Vein endothelial cell (primary cell): ENCODE measurements around the gene DNAAF3. TPM values are rescaled to one million over a fixed set of nuclear protein-coding genes. Genes with fewer than 3 reads are reported as not detected.

Source experiments
- small RNA-seq: library from RNA; depleted of rRNA; stranded (forward); fragments of <200 nt; gene quantifications from one replicate; pipeline ENCODE3, GENCODE V24; 2012
- total RNA-seq: library from RNA; depleted of rRNA; stranded (reverse); fragments of >200 nt; gene quantifications from 2 replicates; pipeline ENCODE4 v1.2.3, GENCODE V29; 2012

Gene DNAAF3
- 0.33 and 0.38 TPM in 2 replicates for total RNA-seq

GRCh38 chr19:55166530-55167268 lies at the start of gene DNAAF3:
Gene DNAAF3, minus strand, starts transcription at chr19:55166613. Its CDS starts 200 bp downstream, at chr19:55166413.

GRCh38 chr19:55208880-55209692 lies 42.7 kb upstream of the DNAAF3 start, which contains the start of gene PTPRH:
Gene PTPRH, minus strand, starts transcription at chr19:55209501. Its CDS starts 68 bp downstream, at chr19:55209433.

GRCh38 chr19:55179606-55180484 lies 13.4 kb upstream of the DNAAF3 start, which contains the start of gene SYT5:
Gene SYT5, minus strand, starts transcription at chr19:55180289. Its CDS starts 1,248 bp downstream, at chr19:55179041.

GRCh38 chr19:55157064-55157908 lies 9.1 kb downstream of the DNAAF3 start, which contains the start of gene TNNI3:
Gene TNNI3, minus strand, starts transcription at chr19:55157732. Its CDS starts 143 bp downstream, at chr19:55157589.

GRCh38 chr19:55149078-55150003 lies 17.1 kb downstream of the DNAAF3 start, which contains the start of gene TNNT1:
Gene TNNT1, minus strand, starts transcription at chr19:55149206. Its CDS starts 2,049 bp downstream, at chr19:55147157.

GRCh38 chr19:55116859-55117662 lies 49.4 kb downstream of the DNAAF3 start, which contains the start of gene PPP1R12C:
Gene PPP1R12C, minus strand, starts transcription at chr19:55117637. Its CDS starts 94 bp downstream, at chr19:55117543.

Small RNA genes within 50 kb of the gene (small RNA-seq; reads per million reads assigned to genes)
- gene MIR7975 (not detected), gene RF01210 (not detected)

Other genes starting within 250 kb of the DNAAF3 start
- not detected in 2 replicates for gene NLRP7, start 219.1 kb downstream of the DNAAF3 start, total RNA-seq
- gene NLRP2, start 200.2 kb downstream of the DNAAF3 start, total RNA-seq, result 0.76 and 1.6 TPM in 2 replicates
- gene GP6, start 128.3 kb downstream of the DNAAF3 start, total RNA-seq, result not detected in 2 replicates
- gene RDH13, start 103.5 kb downstream of the DNAAF3 start, total RNA-seq, result 13.7 and 14.3 TPM in 2 replicates
- gene EPS8L1, start 90.7 kb downstream of the DNAAF3 start, total RNA-seq, result 5.9 and 7.7 TPM in 2 replicates
- 64.1 and 89.2 TPM in 2 replicates for gene PPP1R12C, start 49.0 kb downstream of the DNAAF3 start, total RNA-seq
- gene TNNT1, start 17.4 kb downstream of the DNAAF3 start, total RNA-seq, result not detected in 2 replicates
- not detected in 2 replicates for gene TNNI3, start 8.9 kb downstream of the DNAAF3 start, total RNA-seq
- not detected in 2 replicates for gene SYT5, start 13.7 kb upstream of the DNAAF3 start, total RNA-seq
- 0.48 and 0.65 TPM in 2 replicates for gene PTPRH, start 42.9 kb upstream of the DNAAF3 start, total RNA-seq
- gene TMEM86B, start 62.1 kb upstream of the DNAAF3 start, total RNA-seq, result 2.0 and 2.4 TPM in 2 replicates
- 44.2 and 52.3 TPM in 2 replicates for gene PPP6R1, start 92.4 kb upstream of the DNAAF3 start, total RNA-seq
- 30.4 and 37.2 TPM in 2 replicates for gene HSPBP1, start 113.5 kb upstream of the DNAAF3 start, total RNA-seq
- gene BRSK1, start 117.4 kb upstream of the DNAAF3 start, total RNA-seq, result 0.29 and 1.3 TPM in 2 replicates
- not detected in 2 replicates for gene TMEM150B, start 158.7 kb upstream of the DNAAF3 start, total RNA-seq
- gene KMT5C, start 173.3 kb upstream of the DNAAF3 start, total RNA-seq, result 5.6 and 9.8 TPM in 2 replicates
- not detected in 2 replicates for gene COX6B2, start 188.1 kb upstream of the DNAAF3 start, total RNA-seq
- not detected in 2 replicates for gene GARIN5B, start 196.6 kb upstream of the DNAAF3 start, total RNA-seq
- gene IL11, start 203.8 kb upstream of the DNAAF3 start, total RNA-seq, result 0.33 TPM in 1 of 2 replicates, not detected in the other
- gene TMEM190, start 210.2 kb upstream of the DNAAF3 start, total RNA-seq, result not detected in 2 replicates
- 0.33 TPM in 1 of 2 replicates, not detected in the other for gene TMEM238, start 217.7 kb upstream of the DNAAF3 start, total RNA-seq
- gene RPL28, start 219.3 kb upstream of the DNAAF3 start, total RNA-seq, result 445 and 511 TPM in 2 replicates
- 106 and 121 TPM in 2 replicates for gene UBE2S, start 241.2 kb upstream of the DNAAF3 start, total RNA-seq